ENCODE data around the gene ELOVL4. TPM values are rescaled to one million over a fixed set of nuclear protein-coding genes. Genes with fewer than 3 reads are reported as not detected.

The ELOVL4 gene
- total and polyA plus RNA-seq, 12 donors = 0.07 to 0.45 (median 0.19) TPM; not detected in 1

- H3K36me3 ChIP-seq = no peaks in the 10 kb centered on the region
- peaks cover 0 to 8% (median 0%) of the 10 kb centered on the region in 11 donors for H3K9me3 ChIP-seq
- DNase-seq (no peak), ATAC-seq (no peak)
- H3K4me3 ChIP-seq = no peak overlapping the region
- H3K4me1 ChIP-seq = no peaks in the 10 kb centered on the region
- no peaks in the 10 kb centered on the region for H3K27me3 ChIP-seq
- no peak overlapping the region for H3K27ac ChIP-seq
- 77 to 78% methylated on average over 5 of the region's 5 CpGs for WGBS, 2 donors
- intact Hi-C loops (cut with DNase I) = no loop called here
- TF ChIP-seq, protein P1, sequence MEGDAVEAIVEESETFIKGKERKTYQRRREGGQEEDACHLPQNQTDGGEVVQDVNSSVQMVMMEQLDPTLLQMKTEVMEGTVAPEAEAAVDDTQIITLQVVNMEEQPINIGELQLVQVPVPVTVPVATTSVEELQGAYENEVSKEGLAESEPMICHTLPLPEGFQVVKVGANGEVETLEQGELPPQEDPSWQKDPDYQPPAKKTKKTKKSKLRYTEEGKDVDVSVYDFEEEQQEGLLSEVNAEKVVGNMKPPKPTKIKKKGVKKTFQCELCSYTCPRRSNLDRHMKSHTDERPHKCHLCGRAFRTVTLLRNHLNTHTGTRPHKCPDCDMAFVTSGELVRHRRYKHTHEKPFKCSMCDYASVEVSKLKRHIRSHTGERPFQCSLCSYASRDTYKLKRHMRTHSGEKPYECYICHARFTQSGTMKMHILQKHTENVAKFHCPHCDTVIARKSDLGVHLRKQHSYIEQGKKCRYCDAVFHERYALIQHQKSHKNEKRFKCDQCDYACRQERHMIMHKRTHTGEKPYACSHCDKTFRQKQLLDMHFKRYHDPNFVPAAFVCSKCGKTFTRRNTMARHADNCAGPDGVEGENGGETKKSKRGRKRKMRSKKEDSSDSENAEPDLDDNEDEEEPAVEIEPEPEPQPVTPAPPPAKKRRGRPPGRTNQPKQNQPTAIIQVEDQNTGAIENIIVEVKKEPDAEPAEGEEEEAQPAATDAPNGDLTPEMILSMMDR (IDR thresholded peaks at IDR 0.05) = no peak
These were observed 51.3 kb downstream of the ELOVL4 start for GRCh38 chr6:79896075-79896449.

DNA sequence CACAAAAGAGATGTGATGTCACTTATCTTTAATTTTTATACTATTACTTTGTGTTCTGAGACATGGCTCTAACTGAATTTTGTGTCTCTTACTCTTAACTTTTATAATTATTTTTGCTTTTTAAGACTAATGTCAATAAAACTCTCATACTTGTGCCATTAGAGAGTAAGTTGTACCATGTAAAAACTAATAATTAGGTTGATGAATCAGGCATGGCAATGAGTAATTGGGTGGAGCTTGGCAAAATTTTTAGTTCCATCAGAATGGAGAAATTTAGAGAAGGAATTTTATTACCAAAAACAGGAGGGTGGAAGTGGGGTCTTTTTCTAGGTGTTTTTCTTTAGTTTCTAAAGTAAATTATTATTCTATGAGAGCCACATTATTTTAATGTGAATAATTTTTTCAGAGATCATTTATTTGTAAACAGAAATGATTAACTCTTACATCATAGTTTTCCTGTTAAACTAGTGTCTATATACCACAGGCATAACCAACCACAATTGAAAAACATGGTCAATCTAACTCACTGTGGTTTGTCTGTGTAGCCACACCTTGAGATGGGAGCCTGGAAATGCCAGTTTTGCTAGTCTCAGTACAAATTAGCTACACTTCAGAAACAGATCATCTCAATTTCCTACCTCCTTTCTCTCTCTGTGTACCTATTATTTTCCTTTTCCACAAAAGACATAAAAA lies 51.8 kb downstream of the ELOVL4 start:
- Histone ChIP-seq H3K27me3 (no peaks in the 10 kb centered on the region), H3K27ac (no peak overlapping the region), H3K4me3 (no peak overlapping the region), H3K4me1 (no peaks in the 10 kb centered on the region), H3K9me3 (peaks cover 0 to 13% (median 0%) of the 10 kb centered on the region in 11 donors), H3K36me3 (no peaks in the 10 kb centered on the region)
- ATAC-seq (no peak), DNase-seq (no peak)
- TF ChIP-seq, protein P1 (IDR thresholded peaks at IDR 0.05) = no peak
- intact Hi-C loops (cut with DNase I) = no loop called here

DNA sequence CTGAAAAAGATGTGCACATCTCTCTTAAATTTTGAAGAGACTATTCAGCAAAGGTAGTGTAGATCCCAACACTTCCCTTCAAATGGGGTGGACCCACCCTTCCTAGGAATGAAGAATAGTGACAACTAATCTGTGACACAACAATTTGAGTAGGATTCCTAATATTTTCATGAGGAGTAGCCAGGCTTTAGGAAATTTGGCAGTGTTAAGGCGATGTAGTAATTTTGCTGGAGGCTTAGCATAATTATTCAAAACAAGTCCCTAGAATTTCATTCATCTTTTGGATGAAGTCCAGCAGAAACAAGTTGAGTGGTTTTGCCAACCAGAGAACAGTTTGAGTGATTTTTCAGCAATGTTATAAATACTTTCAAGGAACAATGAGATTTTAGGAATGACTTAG lies 52.4 kb downstream of the ELOVL4 start:
- TF ChIP-seq, protein P1 (IDR thresholded peaks at IDR 0.05) = no peak
- H3K27me3 ChIP-seq = no peaks in the 10 kb centered on the region
- H3K4me3 ChIP-seq = no peak overlapping the region
- intact Hi-C loops (cut with DNase I) = no loop called here
- no peak for DNase-seq
- WGBS, 2 donors = 60 to 64% methylated on average over 1 of the region's 1 CpG
- no peak for ATAC-seq
- H3K9me3 ChIP-seq = peaks cover 0 to 14% (median 0%) of the 10 kb centered on the region in 11 donors
- H3K4me1 ChIP-seq = no peaks in the 10 kb centered on the region
- no peak overlapping the region for H3K27ac ChIP-seq
- H3K36me3 ChIP-seq = no peaks in the 10 kb centered on the region

DNA sequence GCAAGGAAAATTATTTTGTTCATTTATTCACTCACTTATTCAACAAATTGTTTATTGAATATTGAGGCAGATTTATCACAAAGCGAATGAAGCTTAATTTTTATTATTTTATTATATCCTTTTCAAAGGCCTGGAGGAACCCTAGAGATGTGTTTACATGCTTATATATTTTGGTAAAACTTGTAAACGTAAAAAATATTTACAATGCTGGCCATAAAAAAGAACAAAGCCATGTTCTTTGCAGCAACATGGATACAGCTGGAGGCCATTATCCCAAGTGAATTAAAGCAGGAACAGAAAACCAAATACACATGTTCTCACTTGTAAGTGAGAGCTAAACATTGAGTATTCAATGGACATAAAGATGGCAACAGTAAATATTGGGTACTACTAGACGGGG lies 58.8 kb downstream of the ELOVL4 start:
- DNase-seq = no peak
- Histone ChIP-seq H3K4me1 (no peaks in the 10 kb centered on the region), H3K4me3 (no peak overlapping the region), H3K27me3 (no peaks in the 10 kb centered on the region), H3K36me3 (no peaks in the 10 kb centered on the region), H3K27ac (no peak overlapping the region), H3K9me3 (peaks cover 0 to 14% (median 0%) of the 10 kb centered on the region in 11 donors)
- ATAC-seq = no peak
- TF ChIP-seq, protein P1 (IDR thresholded peaks at IDR 0.05) = no peak
- intact Hi-C loops (cut with DNase I) = no loop called here
- 46 to 81% methylated on average over 2 of the region's 3 CpGs for WGBS, 2 donors
